Measurements from ENCODE around the gene NEDD4L. TPM values are rescaled to one million over a fixed set of nuclear protein-coding genes. Genes with fewer than 3 reads are reported as not detected.

Gene NEDD4L
- total and polyA plus RNA-seq, 10 of the 15 experiments (the other 5 are each of a cell fraction or from before 2014, with no cell fraction given) = 7.4 to 24.0 (median 17.7) TPM

DNA sequence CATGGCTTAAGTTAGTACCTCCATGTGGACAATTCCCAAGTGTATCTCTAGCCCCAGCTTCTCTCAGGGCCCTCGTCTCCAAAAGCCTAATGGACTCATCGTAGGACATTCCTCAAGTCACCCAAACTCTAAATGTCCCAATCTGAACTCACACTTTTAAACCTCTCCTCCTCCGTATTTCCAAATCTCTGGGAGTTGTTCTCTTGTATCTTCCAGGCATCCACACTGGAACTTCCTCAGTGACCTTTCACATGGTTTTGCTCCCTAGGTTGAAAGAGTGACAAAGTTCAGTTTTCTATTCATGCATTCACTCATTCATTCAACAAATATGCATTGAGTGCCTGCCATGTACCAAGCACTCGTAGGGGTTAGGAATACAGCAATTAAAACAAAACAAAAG, 364.6 kb downstream of the NEDD4L start:
- 9% methylated on average over 4 of the region's 4 CpGs for WGBS (ENCODE audit: insufficient coverage, insufficient replicate concordance, low lambda C conversion rate, missing lambda C conversion rate)
- POLR2A ChIA-PET = no interaction called here
- no peaks in the 10 kb centered on the region for H3K36me3 ChIP-seq (ENCODE audit: control insufficient read depth in 2 of 2, insufficient read depth in 2 of 2, low read length in 1 of 2)
- H3K4me1 ChIP-seq (ENCODE audit: control insufficient read depth, insufficient read depth, low read length) = no peaks in the 10 kb centered on the region
- RAD21 ChIA-PET (ENCODE audit: unreplicated experiment) = no interaction called here
- FAIRE-seq (no peak), ATAC-seq (no peak), DNase-seq (ENCODE audit: low read depth, low spot score) (no peak)
- no peaks in the 10 kb centered on the region for H3K9me3 ChIP-seq (replicated peaks; ENCODE audit: control insufficient read depth, insufficient read depth, low read length)
- H3K9ac ChIP-seq (ENCODE audit: control insufficient read depth, insufficient read depth, low read length) = no peak overlapping the region
- no peak overlapping the region for H2AFZ ChIP-seq (ENCODE audit: control insufficient read depth, low read depth, low read length)
- TF ChIP-seq HCFC1 (IDR thresholded peaks at IDR 0.05; ENCODE audit: low read length) = no peak
- TF ChIP-seq ZNF384 (IDR thresholded peaks at IDR 0.05; ENCODE audit: borderline replicate concordance, low read depth, low read length) = no peak
- TF ChIP-seq, protein P1, sequence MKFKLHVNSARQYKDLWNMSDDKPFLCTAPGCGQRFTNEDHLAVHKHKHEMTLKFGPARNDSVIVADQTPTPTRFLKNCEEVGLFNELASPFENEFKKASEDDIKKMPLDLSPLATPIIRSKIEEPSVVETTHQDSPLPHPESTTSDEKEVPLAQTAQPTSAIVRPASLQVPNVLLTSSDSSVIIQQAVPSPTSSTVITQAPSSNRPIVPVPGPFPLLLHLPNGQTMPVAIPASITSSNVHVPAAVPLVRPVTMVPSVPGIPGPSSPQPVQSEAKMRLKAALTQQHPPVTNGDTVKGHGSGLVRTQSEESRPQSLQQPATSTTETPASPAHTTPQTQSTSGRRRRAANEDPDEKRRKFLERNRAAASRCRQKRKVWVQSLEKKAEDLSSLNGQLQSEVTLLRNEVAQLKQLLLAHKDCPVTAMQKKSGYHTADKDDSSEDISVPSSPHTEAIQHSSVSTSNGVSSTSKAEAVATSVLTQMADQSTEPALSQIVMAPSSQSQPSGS (IDR thresholded peaks at IDR 0.05; ENCODE audit: low read length) = no peak
- TF ChIP-seq, protein P2, sequence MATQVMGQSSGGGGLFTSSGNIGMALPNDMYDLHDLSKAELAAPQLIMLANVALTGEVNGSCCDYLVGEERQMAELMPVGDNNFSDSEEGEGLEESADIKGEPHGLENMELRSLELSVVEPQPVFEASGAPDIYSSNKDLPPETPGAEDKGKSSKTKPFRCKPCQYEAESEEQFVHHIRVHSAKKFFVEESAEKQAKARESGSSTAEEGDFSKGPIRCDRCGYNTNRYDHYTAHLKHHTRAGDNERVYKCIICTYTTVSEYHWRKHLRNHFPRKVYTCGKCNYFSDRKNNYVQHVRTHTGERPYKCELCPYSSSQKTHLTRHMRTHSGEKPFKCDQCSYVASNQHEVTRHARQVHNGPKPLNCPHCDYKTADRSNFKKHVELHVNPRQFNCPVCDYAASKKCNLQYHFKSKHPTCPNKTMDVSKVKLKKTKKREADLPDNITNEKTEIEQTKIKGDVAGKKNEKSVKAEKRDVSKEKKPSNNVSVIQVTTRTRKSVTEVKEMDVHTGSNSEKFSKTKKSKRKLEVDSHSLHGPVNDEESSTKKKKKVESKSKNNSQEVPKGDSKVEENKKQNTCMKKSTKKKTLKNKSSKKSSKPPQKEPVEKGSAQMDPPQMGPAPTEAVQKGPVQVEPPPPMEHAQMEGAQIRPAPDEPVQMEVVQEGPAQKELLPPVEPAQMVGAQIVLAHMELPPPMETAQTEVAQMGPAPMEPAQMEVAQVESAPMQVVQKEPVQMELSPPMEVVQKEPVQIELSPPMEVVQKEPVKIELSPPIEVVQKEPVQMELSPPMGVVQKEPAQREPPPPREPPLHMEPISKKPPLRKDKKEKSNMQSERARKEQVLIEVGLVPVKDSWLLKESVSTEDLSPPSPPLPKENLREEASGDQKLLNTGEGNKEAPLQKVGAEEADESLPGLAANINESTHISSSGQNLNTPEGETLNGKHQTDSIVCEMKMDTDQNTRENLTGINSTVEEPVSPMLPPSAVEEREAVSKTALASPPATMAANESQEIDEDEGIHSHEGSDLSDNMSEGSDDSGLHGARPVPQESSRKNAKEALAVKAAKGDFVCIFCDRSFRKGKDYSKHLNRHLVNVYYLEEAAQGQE (IDR thresholded peaks at IDR 0.05; ENCODE audit: low read depth, low read length) = no peak
- TF ChIP-seq ZNF24 (IDR thresholded peaks at IDR 0.05) = no peak
- TF ChIP-seq MXI1 (IDR thresholded peaks at IDR 0.05; ENCODE audit: low read depth, low read length) = no peak
- no peak for TF ChIP-seq HDGF (IDR thresholded peaks at IDR 0.05)
- no peak for TF ChIP-seq SMAD1 (IDR thresholded peaks at IDR 0.05; ENCODE audit: low read depth, partially characterized antibody)
- TF ChIP-seq, protein P3, sequence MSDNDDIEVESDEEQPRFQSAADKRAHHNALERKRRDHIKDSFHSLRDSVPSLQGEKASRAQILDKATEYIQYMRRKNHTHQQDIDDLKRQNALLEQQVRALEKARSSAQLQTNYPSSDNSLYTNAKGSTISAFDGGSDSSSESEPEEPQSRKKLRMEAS (IDR thresholded peaks at IDR 0.05; ENCODE audit: low read depth, low read length) = no peak
- no peak for TF ChIP-seq YBX1 (IDR thresholded peaks at IDR 0.05)
- no peak for TF ChIP-seq BHLHE40 (IDR thresholded peaks at IDR 0.05; ENCODE audit: borderline replicate concordance in 1 of 2, low read depth in 2 of 2, low read length in 1 of 2)
- no peak for TF ChIP-seq ATF7 (IDR thresholded peaks at IDR 0.05; ENCODE audit: low read depth)
- H3K4me2 ChIP-seq (ENCODE audit: control insufficient read depth, insufficient read depth) = no peak overlapping the region
- in situ Hi-C loops (cut with MboI) (no loop called here), intact Hi-C loops (cut with micrococcal nuclease; ENCODE audit: unreplicated experiment) (no loop called here)
- no TSS peak for BruUV-seq (replicated peaks)
- no peak overlapping the region for H3K27ac ChIP-seq (ENCODE audit: control insufficient read depth, insufficient read depth)
- H3K4me3 ChIP-seq = no peak overlapping the region
- CTCF ChIA-PET = no interaction called here
- H3K79me2 ChIP-seq (ENCODE audit: control insufficient read depth, insufficient read depth, low read length) = no peaks in the 10 kb centered on the region
- peaks cover 0 to 2% of the 10 kb centered on the region in 2 experiments; a peak in 1 of 4 replicates for H3K27me3 ChIP-seq (replicated peaks in 1 of 2; ENCODE audit: control insufficient read depth in 2 of 2, insufficient read depth in 2 of 2, low read length in 1 of 2)
- SMC1A ChIA-PET (ENCODE audit: uncharacterized antibody, unreplicated experiment) = interaction anchor here (1.5 kb wide), 1 partner anchor 356 kb away, joined by 3 read pairs; no protein-coding TSS in a partner anchor
- no peaks in the 10 kb centered on the region for H4K20me1 ChIP-seq (ENCODE audit: control insufficient read depth, insufficient read depth)
